Activated T-cell treated with anti-CD3 and anti-CD28 coated beads for 1 hour (primary cell): ENCODE data around the gene UTY.

ENCODE experiments used
- DNase-seq: peaks from one replicate; pipeline ENCODE4 v3.0.0-alpha.2; 2020; ENCODE audit warnings: low read depth

UTY gene

GRCh38 chrY:13479828-13480227 is at the start of gene UTY:
Gene UTY, minus strand, starts transcription at chrY:13480033. Its CDS starts 368 bp downstream, at chrY:13479665.
- peak; percentile 45 for DNase-seq

- DNase-seq: no peak
These were observed 40.6 kb upstream of the UTY start for GRCh38 chrY:13520474-13520873.

- DNase-seq: no peak
These were observed 21.4 kb upstream of the UTY start for GRCh38 chrY:13501215-13501614.

- DNase-seq: no peak
These were observed 13.9 kb upstream of the UTY start for GRCh38 chrY:13493737-13494136.

GRCh38 chrY:13492408-13492807 is 12.6 kb upstream of the UTY start:
- DNase-seq: no peak

GRCh38 chrY:13488738-13489137 is 8.9 kb upstream of the UTY start:
- DNase-seq: no peak

- peak; percentile 40 for DNase-seq
These were observed 617 bp downstream of the UTY start for GRCh38 chrY:13479121-13479711.

- peak; percentile 9 for DNase-seq
These were observed 1.6 kb downstream of the UTY start for GRCh38 chrY:13478126-13478785.

- DNase-seq: no peak
These were observed 4.8 kb downstream of the UTY start for GRCh38 chrY:13474997-13475396.

GRCh38 chrY:13451572-13451971 is 28.3 kb downstream of the UTY start:
- no peak for DNase-seq

- no peak for DNase-seq
These were observed 29.2 kb downstream of the UTY start for GRCh38 chrY:13450596-13451130.

- DNase-seq: no peak
These were observed 34.3 kb downstream of the UTY start for GRCh38 chrY:13445566-13445965.

- DNase-seq: no peak
These were observed 36.7 kb downstream of the UTY start for GRCh38 chrY:13443146-13443545.

- DNase-seq: no peak
These were observed 39.0 kb downstream of the UTY start for GRCh38 chrY:13440811-13441210.

- peak; percentile 45 for DNase-seq
These were observed 43.6 kb downstream of the UTY start for GRCh38 chrY:13435968-13436937.

- no peak for DNase-seq
These were observed 44.4 kb downstream of the UTY start for GRCh38 chrY:13435206-13435967.

GRCh38 chrY:13432293-13433025 is 47.4 kb downstream of the UTY start:
- DNase-seq: no peak

GRCh38 chrY:13429551-13429950 is 50.3 kb downstream of the UTY start:
- DNase-seq: no peak

GRCh38 chrY:13423281-13423732 is 56.5 kb downstream of the UTY start:
- no peak for DNase-seq

- DNase-seq: no peak
These were observed 62.8 kb downstream of the UTY start for GRCh38 chrY:13416869-13417661.
